Left lung (tissue), 10 donors: Measurements from ENCODE around the gene CIB1. TPM values are rescaled to one million over a fixed set of nuclear protein-coding genes. Genes with fewer than 3 reads are reported as not detected.
A peak's percentile ranks its signal among the peaks of the same experiment; 100 is the strongest.

Source experiments
- ATAC-seq: fragments of 200-7000 bp; cut with Tn5 transposase; one replicate; pipeline ENCODE4 v1.9.1; 2020; ENCODE audit warnings: moderate library complexity
- DNase-seq, 4 donors: peaks; one replicate each; pipeline ENCODE4 v3.0.0-alpha.2; 2013 to 2020
- H3K27ac ChIP-seq, 2 donors: fragments of 200-600 bp; sonication (generic) in 1 of 2; one replicate each; pipeline versions ENCODE4 v1.5.0 to v1.8.0; 2020 to 2021
- H3K27me3 ChIP-seq, 2 donors: fragments of 200-600 bp; sonication (generic) in 1 of 2; one replicate each; pipeline versions ENCODE4 v1.5.0 to v1.8.0; 2020 to 2021
- H3K36me3 ChIP-seq, 2 donors: fragments of 200-600 bp; sonication (generic) in 1 of 2; one replicate each; pipeline versions ENCODE4 v1.5.0 to v1.8.0; 2020 to 2021
- H3K4me1 ChIP-seq, 2 donors: fragments of 200-600 bp; one replicate each; pipeline ENCODE4 v1.8.0; 2021
- H3K4me3 ChIP-seq, 2 donors: fragments of 200-600 bp; sonication (generic) in 1 of 2; one replicate each; pipeline versions ENCODE4 v1.5.0 to v1.8.0; 2020 to 2021; ENCODE audit warnings: mild to moderate bottlenecking in 1 of 2
- H3K9me3 ChIP-seq, 2 donors: fragments of 200-600 bp; sonication (generic) in 1 of 2; one replicate each; pipeline versions ENCODE4 v1.5.0 to v1.8.0; 2020 to 2021
- intact Hi-C, 2 donors: fragments of 100-400 bp; cut with DNase I; formaldehyde crosslinking; loops; one replicate each; pipeline versions ENCODE4 v1.11.2 to v1.14.2; 2022
- polyA plus RNA-seq, 6 donors: library from polyadenylated mRNA; unstranded; fragments of 120-200 nt; gene quantifications; one replicate each; pipeline ENCODE4 v1.2.1, GENCODE V29; 2013; ENCODE audit not compliant: insufficient read length in 6 of 6
- total RNA-seq, 2 donors: library from RNA; stranded (reverse); fragmentation: NEBNext Ultra II Directional; extraction: Animal tissue kit (Norgen Biotek cat#: 25700); gene quantifications; one replicate each; pipeline ENCODE4 v1.2.1, GENCODE V29; 2021
- TF ChIP-seq, protein P1 (sequence below), 2 donors: fragments of 200-600 bp; sonication (generic) in 1 of 2; IDR thresholded peaks; one replicate each; pipeline versions ENCODE4 v1.5.0 to v1.8.0; 2021; ENCODE audit warnings: antibody characterized with exemption in 2 of 2
- donor health status: DM: no; HTN: yes; CAD: no.
- donor health status: DM: no; HTN: no; CAD: no.

Gene CIB1
- total and polyA plus RNA-seq, 8 donors, result 43.4 to 84.6 (median 53.5) TPM

DNA sequence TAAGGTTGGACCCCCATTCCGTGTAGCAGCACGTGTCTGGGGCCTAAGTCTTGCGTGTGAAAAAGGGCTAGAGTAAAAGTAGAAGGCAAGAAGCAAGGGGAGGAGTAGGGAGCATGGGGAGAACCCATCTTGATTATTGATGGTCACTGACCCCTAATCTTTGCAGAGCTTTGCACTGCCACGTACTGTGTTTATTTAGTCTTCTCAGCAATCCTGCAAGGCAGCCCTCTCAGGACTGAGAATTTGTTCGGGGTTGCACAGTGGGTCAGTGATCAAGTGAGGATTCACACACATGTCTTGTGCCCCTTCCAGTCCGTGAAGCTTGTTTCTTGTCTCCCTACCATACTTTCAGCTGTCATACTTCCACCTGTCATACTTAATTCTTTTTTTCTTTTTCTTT, 25.4 kb downstream of the CIB1 start:
- Histone ChIP-seq H3K4me1 (peaks cover 23 to 75% of the 10 kb centered on the region in 2 donors), H3K27me3 (no peaks in the 10 kb centered on the region), H3K36me3 (peaks cover 0 to 51% of the 10 kb centered on the region in 2 donors), H3K9me3 (no peaks in the 10 kb centered on the region), H3K27ac (no peak overlapping the region), H3K4me3 (no peak overlapping the region)
- intact Hi-C loops, result no loop called here
- TF ChIP-seq, protein P1, sequence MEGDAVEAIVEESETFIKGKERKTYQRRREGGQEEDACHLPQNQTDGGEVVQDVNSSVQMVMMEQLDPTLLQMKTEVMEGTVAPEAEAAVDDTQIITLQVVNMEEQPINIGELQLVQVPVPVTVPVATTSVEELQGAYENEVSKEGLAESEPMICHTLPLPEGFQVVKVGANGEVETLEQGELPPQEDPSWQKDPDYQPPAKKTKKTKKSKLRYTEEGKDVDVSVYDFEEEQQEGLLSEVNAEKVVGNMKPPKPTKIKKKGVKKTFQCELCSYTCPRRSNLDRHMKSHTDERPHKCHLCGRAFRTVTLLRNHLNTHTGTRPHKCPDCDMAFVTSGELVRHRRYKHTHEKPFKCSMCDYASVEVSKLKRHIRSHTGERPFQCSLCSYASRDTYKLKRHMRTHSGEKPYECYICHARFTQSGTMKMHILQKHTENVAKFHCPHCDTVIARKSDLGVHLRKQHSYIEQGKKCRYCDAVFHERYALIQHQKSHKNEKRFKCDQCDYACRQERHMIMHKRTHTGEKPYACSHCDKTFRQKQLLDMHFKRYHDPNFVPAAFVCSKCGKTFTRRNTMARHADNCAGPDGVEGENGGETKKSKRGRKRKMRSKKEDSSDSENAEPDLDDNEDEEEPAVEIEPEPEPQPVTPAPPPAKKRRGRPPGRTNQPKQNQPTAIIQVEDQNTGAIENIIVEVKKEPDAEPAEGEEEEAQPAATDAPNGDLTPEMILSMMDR (IDR thresholded peaks at IDR 0.05), result no peak
- DNase-seq (no peak), ATAC-seq (no peak)

DNA sequence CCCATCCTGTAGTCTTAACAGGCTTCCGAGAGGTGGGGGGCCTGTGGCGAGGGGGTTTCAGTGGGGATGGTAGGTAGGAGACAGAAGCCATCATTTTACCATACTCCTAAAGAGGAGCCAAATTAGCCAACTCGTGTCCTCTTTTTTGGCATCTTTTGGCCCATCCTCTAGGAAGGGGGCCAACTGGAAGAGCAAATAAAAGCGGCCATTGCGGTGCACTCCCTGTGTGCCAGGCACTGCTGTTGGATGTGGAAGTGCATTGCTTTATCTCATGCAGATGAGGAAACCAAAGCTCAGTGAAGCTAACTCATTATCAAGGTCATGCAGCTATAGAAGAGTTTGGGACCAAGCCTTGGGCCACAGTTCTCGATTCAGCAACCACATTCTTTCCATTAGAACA, 26.5 kb downstream of the CIB1 start:
- ATAC-seq (no peak), DNase-seq (no peak)
- Histone ChIP-seq H3K9me3 (no peaks in the 10 kb centered on the region), H3K27ac (no peak overlapping the region), H3K4me1 (peaks cover 18 to 75% of the 10 kb centered on the region in 2 donors), H3K4me3 (no peak overlapping the region), H3K36me3 (peaks cover 0 to 55% of the 10 kb centered on the region in 2 donors), H3K27me3 (no peaks in the 10 kb centered on the region)
- intact Hi-C loops, result no loop called here
- TF ChIP-seq, protein P1 (IDR thresholded peaks at IDR 0.05), result no peak

DNA sequence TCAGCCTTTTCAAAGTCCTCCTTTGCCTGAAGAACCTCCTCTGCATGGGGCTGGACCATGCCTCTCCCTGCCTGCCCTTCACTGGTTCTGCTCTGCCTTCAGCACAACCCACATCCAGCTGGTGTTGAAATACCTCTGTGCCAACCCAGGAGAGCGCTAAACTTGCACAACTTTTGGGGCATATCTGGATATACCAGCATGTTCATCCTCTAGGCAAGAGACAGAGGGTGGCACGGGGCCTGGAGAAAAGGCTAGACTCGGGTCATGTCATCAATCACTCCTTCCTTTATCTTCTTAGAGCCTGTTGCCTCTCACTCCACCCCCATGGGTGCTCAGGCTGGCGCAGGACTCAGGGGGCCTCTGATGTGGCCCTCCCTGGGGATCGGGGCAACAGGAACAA, 27.9 kb downstream of the CIB1 start:
- Histone ChIP-seq H3K27ac (no peak overlapping the region), H3K27me3 (no peaks in the 10 kb centered on the region), H3K4me1 (peaks cover 12 to 71% of the 10 kb centered on the region in 2 donors), H3K36me3 (peaks cover 0 to 55% of the 10 kb centered on the region in 2 donors), H3K4me3 (no peak overlapping the region), H3K9me3 (no peaks in the 10 kb centered on the region)
- intact Hi-C loops, result no loop called here
- no peak for DNase-seq
- TF ChIP-seq, protein P1 (IDR thresholded peaks at IDR 0.05), result no peak
- no peak for ATAC-seq

DNA sequence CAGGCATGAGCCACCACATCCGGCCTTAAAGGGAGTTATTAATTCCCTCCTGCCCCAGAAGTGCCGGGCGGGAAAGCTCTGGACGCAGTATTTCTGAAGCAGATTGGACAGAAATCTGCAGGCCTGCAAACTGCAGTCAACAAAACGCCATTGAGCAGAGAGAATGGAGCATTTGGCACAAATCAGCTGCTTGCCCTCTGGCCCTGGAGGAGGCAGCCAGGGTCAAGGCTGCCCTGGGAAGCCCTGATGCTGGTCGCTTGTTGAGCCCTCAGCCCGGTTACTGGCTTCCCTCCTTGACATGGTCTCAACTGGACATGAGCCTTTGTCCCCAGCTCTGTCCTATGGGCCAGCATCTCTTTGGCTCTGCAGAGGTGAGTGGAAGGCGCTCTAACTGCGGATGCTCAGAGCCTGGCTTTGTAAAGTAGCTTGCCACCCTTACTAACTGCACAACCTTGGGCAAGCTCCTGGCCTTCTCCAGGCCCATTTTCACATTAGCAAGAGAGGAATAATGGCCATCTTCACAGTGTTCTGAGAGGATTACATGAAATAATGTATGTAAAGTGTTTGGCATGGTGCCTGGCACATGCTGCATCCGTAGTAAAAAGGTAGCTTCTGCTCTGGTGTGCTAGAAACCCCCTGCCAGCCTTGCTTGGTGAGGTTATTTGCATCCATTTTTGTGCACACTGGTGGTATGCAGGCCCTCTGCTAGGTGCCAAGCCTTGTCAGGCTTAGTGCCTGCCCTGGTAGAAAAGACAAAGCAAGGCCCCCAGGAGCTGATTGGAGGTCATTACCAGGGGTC, 28.5 kb downstream of the CIB1 start:
- Histone ChIP-seq H3K36me3 (peaks cover 0 to 52% of the 10 kb centered on the region in 2 donors), H3K27ac (no peak overlapping the region), H3K4me1 (peaks cover 14 to 71% of the 10 kb centered on the region in 2 donors), H3K9me3 (no peaks in the 10 kb centered on the region), H3K27me3 (no peaks in the 10 kb centered on the region), H3K4me3 (no peak overlapping the region)
- TF ChIP-seq, protein P1 (IDR thresholded peaks at IDR 0.05), result no peak
- ATAC-seq, result no peak
- intact Hi-C loops, result no loop called here
- peak in 1 of 4 donors; percentile 34 for DNase-seq

DNA sequence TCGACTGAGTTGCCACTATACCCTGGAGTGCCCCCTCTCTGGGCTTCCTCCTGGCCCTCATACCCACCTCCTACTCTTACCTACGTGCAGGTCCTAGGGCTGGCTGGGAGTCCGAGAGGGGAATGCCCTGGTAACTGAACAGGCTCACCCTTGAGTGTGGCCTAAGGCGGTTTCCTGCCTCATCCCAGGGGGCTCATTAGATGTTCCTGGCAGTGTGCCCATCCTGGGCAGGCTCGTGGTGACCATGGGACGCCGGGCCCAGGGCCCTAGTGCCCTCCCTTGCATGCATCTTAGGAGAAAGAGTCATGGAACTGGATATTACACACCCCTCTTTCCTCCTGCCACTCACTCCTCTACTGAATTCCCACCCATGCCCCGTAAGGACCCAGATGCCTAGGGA, 29.8 kb downstream of the CIB1 start:
- TF ChIP-seq, protein P1 (IDR thresholded peaks at IDR 0.05), result no peak
- no peak overlapping the region for H3K27ac ChIP-seq
- intact Hi-C loops, result no loop called here
- H3K36me3 ChIP-seq, result peaks cover 0 to 39% of the 10 kb centered on the region in 2 donors
- H3K4me1 ChIP-seq, result peaks cover 14 to 66% of the 10 kb centered on the region in 2 donors
- DNase-seq (peak in 1 of 4 donors; percentile 43), ATAC-seq (no peak)
- H3K9me3 ChIP-seq, result no peaks in the 10 kb centered on the region
- H3K4me3 ChIP-seq, result no peak overlapping the region
- no peaks in the 10 kb centered on the region for H3K27me3 ChIP-seq
